ENCODE results near the gene LIFR. TPM values are rescaled to one million over a fixed set of nuclear protein-coding genes. Genes with fewer than 3 reads are reported as not detected.

The LIFR gene
- total RNA-seq, 1 experiment from 2014 or later = 7.6 TPM

GRCh38 chr5:38462976-38463633 lies 93.3 kb downstream of the LIFR start:
- DNase-seq = no peak
- no TSS peak for BruUV-seq (replicated peaks)
- intact Hi-C loops (cut with micrococcal nuclease; ENCODE audit: unreplicated experiment) = no loop called here
- Mint-ChIP-seq H3K4me1 (ENCODE audit: low read depth, unreplicated experiment) (no peaks in the 10 kb centered on the region), H3K36me3 (ENCODE audit: insufficient read depth, unreplicated experiment) (no peaks in the 10 kb centered on the region), H3K27ac (ENCODE audit: unreplicated experiment) (no peak overlapping the region), H3K4me3 (ENCODE audit: low read depth, unreplicated experiment) (no peak overlapping the region), H3K9me3 (ENCODE audit: low read depth, unreplicated experiment) (no peaks in the 10 kb centered on the region), H3K27me3 (ENCODE audit: unreplicated experiment) (peaks cover 29% of the 10 kb centered on the region)
- CTCF ChIA-PET = interaction anchor here (1.3 kb wide), 1 partner anchor 10 kb away, joined by 4 read pairs; no protein-coding TSS in a partner anchor
- TF ChIP-seq CTCF (IDR thresholded peaks at IDR 0.05; ENCODE audit: unreplicated experiment) = no peak

GRCh38 chr5:38458174-38458573 lies 98.3 kb downstream of the LIFR start:
- no peaks in the 10 kb centered on the region for H3K9me3 Mint-ChIP-seq (ENCODE audit: low read depth, unreplicated experiment)
- H3K27me3 Mint-ChIP-seq (ENCODE audit: unreplicated experiment) = peaks cover 74% of the 10 kb centered on the region
- H3K27ac Mint-ChIP-seq (ENCODE audit: unreplicated experiment) = no peak overlapping the region
- intact Hi-C loops (cut with micrococcal nuclease; ENCODE audit: unreplicated experiment) = no loop called here
- TF ChIP-seq CTCF (IDR thresholded peaks at IDR 0.05; ENCODE audit: unreplicated experiment) = no peak
- no peaks in the 10 kb centered on the region for H3K36me3 Mint-ChIP-seq (ENCODE audit: insufficient read depth, unreplicated experiment)
- CTCF ChIA-PET = no interaction called here
- DNase-seq = no peak
- H3K4me1 Mint-ChIP-seq (ENCODE audit: low read depth, unreplicated experiment) = no peaks in the 10 kb centered on the region
- H3K4me3 Mint-ChIP-seq (ENCODE audit: low read depth, unreplicated experiment) = no peak overlapping the region
- BruUV-seq (replicated peaks) = no TSS peak

GRCh38 chr5:38456657-38457399 lies 99.6 kb downstream of the LIFR start:
- Mint-ChIP-seq H3K36me3 (ENCODE audit: insufficient read depth, unreplicated experiment) (no peaks in the 10 kb centered on the region), H3K4me3 (ENCODE audit: low read depth, unreplicated experiment) (no peak overlapping the region), H3K27ac (ENCODE audit: unreplicated experiment) (no peak overlapping the region), H3K4me1 (ENCODE audit: low read depth, unreplicated experiment) (no peaks in the 10 kb centered on the region), H3K27me3 (ENCODE audit: unreplicated experiment) (peaks cover 78% of the 10 kb centered on the region), H3K9me3 (ENCODE audit: low read depth, unreplicated experiment) (no peaks in the 10 kb centered on the region)
- intact Hi-C loops (cut with micrococcal nuclease; ENCODE audit: unreplicated experiment) = no loop called here
- no peak for DNase-seq
- TF ChIP-seq CTCF (IDR thresholded peaks at IDR 0.05; ENCODE audit: unreplicated experiment) = no peak
- no TSS peak for BruUV-seq (replicated peaks)
- CTCF ChIA-PET = no interaction called here

- intact Hi-C loops (cut with micrococcal nuclease; ENCODE audit: unreplicated experiment) = no loop called here
- Mint-ChIP-seq H3K36me3 (ENCODE audit: insufficient read depth, unreplicated experiment) (no peaks in the 10 kb centered on the region), H3K27me3 (ENCODE audit: unreplicated experiment) (peaks cover 75% of the 10 kb centered on the region), H3K4me1 (ENCODE audit: low read depth, unreplicated experiment) (no peaks in the 10 kb centered on the region), H3K9me3 (ENCODE audit: low read depth, unreplicated experiment) (no peaks in the 10 kb centered on the region), H3K27ac (ENCODE audit: unreplicated experiment) (no peak overlapping the region), H3K4me3 (ENCODE audit: low read depth, unreplicated experiment) (no peak overlapping the region)
- no TSS peak for BruUV-seq (replicated peaks)
- DNase-seq = no peak
- no peak for TF ChIP-seq CTCF (IDR thresholded peaks at IDR 0.05; ENCODE audit: unreplicated experiment)
- CTCF ChIA-PET = no interaction called here
Observed at GRCh38 chr5:38455796-38456330, 100.6 kb downstream of the LIFR start.

Data from Calu3 (cell line).